Osteocyte (in vitro differentiated cells): ENCODE measurements around the gene SLC39A11. TPM values are rescaled to one million over a fixed set of nuclear protein-coding genes. Genes with fewer than 3 reads are reported as not detected.

ENCODE experiments used
- DNase-seq: peaks from one replicate; pipeline ENCODE4 v3.0.0; 2021; ENCODE audit warnings: mixed read lengths; ENCODE audit not compliant: unreplicated experiment; ENCODE audit errors: extremely low spot score
- H3K27ac Mint-ChIP-seq: one replicate; pipeline ENCODE4 v1.8.0; 2021; ENCODE audit warnings: mild to moderate bottlenecking, mixed read lengths; ENCODE audit not compliant: unreplicated experiment
- H3K27me3 Mint-ChIP-seq: one replicate; pipeline ENCODE4 v1.8.0; 2021; ENCODE audit warnings: mixed read lengths; ENCODE audit not compliant: unreplicated experiment
- H3K36me3 Mint-ChIP-seq: one replicate; pipeline ENCODE4 v1.8.0; 2021; ENCODE audit warnings: mixed read lengths; ENCODE audit not compliant: unreplicated experiment
- H3K4me1 Mint-ChIP-seq: one replicate; pipeline ENCODE4 v1.8.0; 2021; ENCODE audit warnings: mixed read lengths; ENCODE audit not compliant: unreplicated experiment
- H3K4me3 Mint-ChIP-seq: one replicate; pipeline ENCODE4 v1.8.0; 2021; ENCODE audit warnings: mild to moderate bottlenecking, moderate library complexity, mixed read lengths; ENCODE audit not compliant: unreplicated experiment
- H3K9me3 Mint-ChIP-seq: one replicate; pipeline ENCODE4 v1.8.0; 2021; ENCODE audit warnings: mixed read lengths; ENCODE audit not compliant: unreplicated experiment
- CTCF ChIP-seq: fragments of 200-600 bp; sonication (generic); IDR thresholded peaks from 2 replicates; pipeline ENCODE4 v1.5.0; 2021; ENCODE audit warnings: antibody characterized with exemption, mild to moderate bottlenecking, moderate library complexity
- total RNA-seq: library from RNA; stranded (reverse); gene quantifications from 2 replicates; pipeline ENCODE4 v1.2.1, GENCODE V29; 2021

Gene SLC39A11
- total RNA-seq, 1 donor from 2014 or later = 50.2 TPM

- TF ChIP-seq CTCF = no peak
- no peaks in the 10 kb centered on the region for H3K27me3 Mint-ChIP-seq
- peaks cover 8% of the 10 kb centered on the region for H3K9me3 Mint-ChIP-seq
- no peaks in the 10 kb centered on the region for H3K4me1 Mint-ChIP-seq
- no peak overlapping the region for H3K4me3 Mint-ChIP-seq
- no peak overlapping the region for H3K27ac Mint-ChIP-seq
- DNase-seq = no peak
- H3K36me3 Mint-ChIP-seq = peaks cover 12% of the 10 kb centered on the region
Observed at GRCh38 chr17:72756256-72756655, 336.2 kb downstream of the SLC39A11 start.

- Mint-ChIP-seq H3K36me3 (peaks cover 12% of the 10 kb centered on the region), H3K9me3 (peaks cover 8% of the 10 kb centered on the region), H3K27ac (no peak overlapping the region), H3K4me3 (no peak overlapping the region), H3K27me3 (no peaks in the 10 kb centered on the region), H3K4me1 (no peaks in the 10 kb centered on the region)
- TF ChIP-seq CTCF = no peak
- DNase-seq = no peak
Observed at GRCh38 chr17:72754513-72754912, 338.0 kb downstream of the SLC39A11 start.

GRCh38 chr17:72751746-72752145, 340.7 kb downstream of the SLC39A11 start:
- H3K4me3 Mint-ChIP-seq = no peak overlapping the region
- TF ChIP-seq CTCF = no peak
- H3K36me3 Mint-ChIP-seq = peaks cover 12% of the 10 kb centered on the region

GRCh38 chr17:72749119-72749572, 343.3 kb downstream of the SLC39A11 start:
- DNase-seq = no peak
- Mint-ChIP-seq H3K27ac (no peak overlapping the region), H3K4me1 (no peaks in the 10 kb centered on the region), H3K9me3 (no peaks in the 10 kb centered on the region), H3K36me3 (peaks cover 1% of the 10 kb centered on the region), H3K4me3 (no peak overlapping the region), H3K27me3 (no peaks in the 10 kb centered on the region)
- no peak for TF ChIP-seq CTCF

More at GRCh38 chr17:72751746-72752145, 340.7 kb downstream of the SLC39A11 start:
- Mint-ChIP-seq H3K27ac (no peak overlapping the region), H3K4me1 (no peaks in the 10 kb centered on the region), H3K9me3 (peaks cover 8% of the 10 kb centered on the region), H3K27me3 (no peaks in the 10 kb centered on the region)
- no peak for DNase-seq

- Mint-ChIP-seq H3K27ac (no peak overlapping the region), H3K4me1 (peaks cover 5% of the 10 kb centered on the region), H3K36me3 (peaks cover 1% of the 10 kb centered on the region), H3K27me3 (no peaks in the 10 kb centered on the region), H3K4me3 (no peak overlapping the region), H3K9me3 (no peaks in the 10 kb centered on the region)
- no peak for DNase-seq
- no peak for TF ChIP-seq CTCF
Observed at GRCh38 chr17:72747501-72747900, 345.0 kb downstream of the SLC39A11 start.
